ENCODE measurements around the gene ZNF579. TPM values are rescaled to one million over a fixed set of nuclear protein-coding genes. Genes with fewer than 3 reads are reported as not detected.

Gene ZNF579
- total and polyA plus RNA-seq, 10 of the 15 experiments (the other 5 are each of a cell fraction or from before 2014, with no cell fraction given), result 0.11 to 11.7 (median 1.5) TPM

- ChIA-PET SMC1A (ENCODE audit: uncharacterized antibody, unreplicated experiment) (interaction anchor here (1.4 kb wide), 1 partner anchor 15 kb away, joined by 5 read pairs; no protein-coding TSS in a partner anchor), POLR2A (no interaction called here), RAD21 (ENCODE audit: unreplicated experiment) (interaction anchor here (1.0 kb wide), 1 partner anchor 15 kb away, joined by 3 read pairs; the partner anchor contains the start of gene ZNF865), CTCF (interaction anchor here (1.1 kb wide), 1 partner anchor 15 kb away, joined by 6 read pairs; the partner anchor contains the start of gene ZNF865)
- BruUV-seq (replicated peaks), result TSS peak; percentile 56
- ATAC-seq (no peak), FAIRE-seq (no peak), DNase-seq (ENCODE audit: low read depth, low spot score) (no peak)
- TF ChIP-seq GATAD2B (conservative IDR thresholded peaks at IDR 0.05; ENCODE audit: low read depth) (no peak), POLR2AphosphoS5 (IDR thresholded peaks at IDR 0.05; ENCODE audit: low read length) (0 out of 2 replicates have a peak, but pooled peaks have one; percentile 19), CEBPZ (IDR thresholded peaks at IDR 0.05; ENCODE audit: low read depth, low read length) (no peak), POLR2A (IDR thresholded peaks at IDR 0.05; ENCODE audit: low read depth, low read length) (no peak; the same call in none of the 2 replicates)
- 84% methylated on average over 8 of the region's 9 CpGs for WGBS (ENCODE audit: insufficient coverage, insufficient replicate concordance, low lambda C conversion rate, missing lambda C conversion rate)
- no peak overlapping the region for H3K4me3 ChIP-seq
- H4K20me1 ChIP-seq (ENCODE audit: control insufficient read depth, insufficient read depth), result no peaks in the 10 kb centered on the region
- intact Hi-C loops (cut with micrococcal nuclease; ENCODE audit: unreplicated experiment) (no loop called here), in situ Hi-C loops (cut with MboI) (no loop called here)
- H3K9me3 ChIP-seq (replicated peaks; ENCODE audit: control insufficient read depth, insufficient read depth, low read length), result no peaks in the 10 kb centered on the region; the same call in 1 of the 3 replicates
- no peak overlapping the region for H3K4me2 ChIP-seq (ENCODE audit: control insufficient read depth, insufficient read depth)
- peaks cover 7% of the 10 kb centered on the region; the same call in 1 of the 2 replicates for H3K4me1 ChIP-seq (ENCODE audit: control insufficient read depth, insufficient read depth, low read length)
- no peak overlapping the region for H2AFZ ChIP-seq (ENCODE audit: control insufficient read depth, low read depth, low read length)
- H3K9ac ChIP-seq (ENCODE audit: control insufficient read depth, insufficient read depth, low read length), result no peak overlapping the region
- no peak overlapping the region for H3K27ac ChIP-seq (ENCODE audit: control insufficient read depth, insufficient read depth)
- peaks cover 3% of the 10 kb centered on the region in 2 experiments; a peak in 3 of 4 replicates for H3K36me3 ChIP-seq (ENCODE audit: control insufficient read depth in 2 of 2, insufficient read depth in 2 of 2, low read length in 1 of 2)
- no peaks in the 10 kb centered on the region for H3K79me2 ChIP-seq (ENCODE audit: control insufficient read depth, insufficient read depth, low read length)
- no peaks in the 10 kb centered on the region for H3K27me3 ChIP-seq (replicated peaks in 1 of 2; ENCODE audit: control insufficient read depth in 2 of 2, insufficient read depth in 2 of 2, low read length in 1 of 2)
Observed at GRCh38 chr19:55621205-55621672, 40.6 kb upstream of the ZNF579 start.
